Uterus (tissue), 4 donors: ENCODE data around the gene ROS1. TPM values are rescaled to one million over a fixed set of nuclear protein-coding genes. Genes with fewer than 3 reads are reported as not detected.
"Not testable (repeated sequence)": the region's sequence is repeated elsewhere in the genome, so short reads cannot be mapped to it uniquely, and the experiment has no call there.

Source experiments
- DNase-seq, 2 donors: peaks; one replicate each; pipeline ENCODE4 v3.0.0-alpha.2; 2019 to 2020
- H3K27ac ChIP-seq, 2 donors: fragments of 200-600 bp; sonication (generic); 1 replicate in 1 of 2; 2 replicates in 1 of 2; pipeline ENCODE4 v1.5.1; 2016 to 2018
- H3K27me3 ChIP-seq, 2 donors: fragments of 200-600 bp; sonication (generic); one replicate each; pipeline ENCODE4 v1.5.1; 2018 to 2019; ENCODE audit warnings: control low read depth in 1 of 2
- H3K36me3 ChIP-seq, 2 donors: fragments of 200-600 bp; sonication (generic); one replicate each; pipeline ENCODE4 v1.5.1; 2019; ENCODE audit warnings: control low read depth in 1 of 2
- H3K4me1 ChIP-seq, 2 donors: fragments of 200-600 bp; sonication (generic); one replicate each; pipeline ENCODE4 v1.5.1; 2018 to 2019; ENCODE audit warnings: control low read depth in 1 of 2
- H3K4me3 ChIP-seq, 2 donors: fragments of 200-600 bp; sonication (generic); 1 replicate in 1 of 2; 2 replicates in 1 of 2; pipeline ENCODE4 v1.5.1; 2018 to 2019; ENCODE audit warnings: mild to moderate bottlenecking in 1 of 2
- H3K9me3 ChIP-seq, 2 donors: fragments of 200-600 bp; sonication (generic); one replicate each; pipeline ENCODE4 v1.5.1; 2019; ENCODE audit warnings: control low read depth in 1 of 2
- CTCF ChIP-seq, 4 experiments: fragments of 200-600 bp in 2 of 4; fragments of 450-650 bp in 2 of 4; sonication (generic) in 2 of 4; IDR thresholded peaks; one replicate each; pipeline ENCODE4 v1.5.1; 2016 to 2019; ENCODE audit warnings: antibody characterized with exemption in 4 of 4, mild to moderate bottlenecking in 2 of 4, moderate library complexity in 1 of 4
- POLR2A ChIP-seq, 2 donors: fragments of 450-650 bp; IDR thresholded peaks; one replicate each; pipeline ENCODE4 v1.6.1; 2016; ENCODE audit warnings: antibody characterized with exemption in 2 of 2, mild to moderate bottlenecking in 1 of 2, moderate library complexity in 1 of 2
- intact Hi-C: fragments of 100-400 bp; cut with DNase I; formaldehyde crosslinking; loops from one replicate; pipeline ENCODE4 v1.15.1; 2023; ENCODE audit warnings: low total_unique reads
- total RNA-seq, 4 donors: library from RNA; depleted of rRNA in 3 of 4; stranded (reverse); fragments of >200 nt in 3 of 4; gene quantifications; one replicate each; pipeline versions ENCODE4 v1.1.0 to v1.2.4, GENCODE V29; 2014 to 2023
- donor health status: DM: yes; HTN: yes; CAD: no.

ROS1 gene
- total RNA-seq = 1 to 10 TPM in 1 of 4 donors, not detected in 3; 2.0 TPM

- Histone ChIP-seq H3K27ac (no peak within 1 kb of the TSS), H3K4me1 (no peaks in the 10 kb centered on the region), H3K27me3 (peaks cover 0 to 3% of the 10 kb centered on the region in 2 donors), H3K4me3 (no peak within 1 kb of the TSS), H3K36me3 (no peaks in the 10 kb centered on the region), H3K9me3 (no peaks in the 10 kb centered on the region)
- TF ChIP-seq CTCF (IDR thresholded peaks at IDR 0.05) (no peak), POLR2A (IDR thresholded peaks at IDR 0.05) (no peak)
- intact Hi-C loops = no loop called here
- DNase-seq = no peak
Observed at GRCh38 chr6:117425431-117426153, at the start of gene ROS1. TSS of gene ROS1 (minus strand) at chr6:117425942. CDS start at chr6:117425656, 286 bp downstream.

GRCh38 chr6:117473401-117473800, 47.7 kb upstream of the ROS1 start:
- TF ChIP-seq CTCF (IDR thresholded peaks at IDR 0.05) (no peak), POLR2A (IDR thresholded peaks at IDR 0.05) (no peak)
- Histone ChIP-seq H3K36me3 (no peaks in the 10 kb centered on the region), H3K27me3 (no peaks in the 10 kb centered on the region), H3K4me1 (no peaks in the 10 kb centered on the region), H3K27ac (no peak overlapping the region), H3K4me3 (no peak overlapping the region), H3K9me3 (no peaks in the 10 kb centered on the region)
- intact Hi-C loops = no loop called here
- no peak for DNase-seq

DNA sequence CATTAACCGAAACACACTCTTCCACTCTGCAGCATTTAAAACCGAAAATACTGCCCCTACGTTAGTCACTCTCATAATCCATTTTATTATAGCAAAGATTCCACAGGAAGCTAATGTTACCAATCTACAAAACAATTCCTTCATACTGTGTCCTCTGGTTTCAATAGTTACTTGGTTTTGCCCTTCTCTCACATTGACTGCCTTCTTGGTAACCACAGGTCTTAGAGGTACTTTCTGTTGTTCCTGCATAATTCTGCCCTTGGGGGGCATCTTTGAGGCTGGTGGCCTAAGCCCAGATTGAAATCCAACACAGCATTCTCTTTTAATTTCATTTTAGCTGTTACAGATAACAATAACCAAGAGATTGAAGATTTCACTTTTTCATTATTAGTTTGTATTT, 46.9 kb upstream of the ROS1 start:
- intact Hi-C loops = no loop called here
- no peak for TF ChIP-seq CTCF (IDR thresholded peaks at IDR 0.05)
- TF ChIP-seq POLR2A (IDR thresholded peaks at IDR 0.05) = no peak

GRCh38 chr6:117469791-117470190, 44.0 kb upstream of the ROS1 start:
- no peaks in the 10 kb centered on the region for H3K27me3 ChIP-seq
- H3K4me3 ChIP-seq = no peak overlapping the region
- no peaks in the 10 kb centered on the region for H3K36me3 ChIP-seq
- no peak for DNase-seq
- no peaks in the 10 kb centered on the region for H3K4me1 ChIP-seq
- TF ChIP-seq POLR2A (IDR thresholded peaks at IDR 0.05) (no peak), CTCF (IDR thresholded peaks at IDR 0.05) (no peak)
- intact Hi-C loops = no loop called here
- no peaks in the 10 kb centered on the region for H3K9me3 ChIP-seq
- no peak overlapping the region for H3K27ac ChIP-seq

More for the DNA sequence above, 46.9 kb upstream of the ROS1 start:
- Histone ChIP-seq H3K4me1 (no peaks in the 10 kb centered on the region), H3K9me3 (no peaks in the 10 kb centered on the region), H3K27ac (no peak overlapping the region), H3K27me3 (no peaks in the 10 kb centered on the region), H3K36me3 (no peaks in the 10 kb centered on the region), H3K4me3 (no peak overlapping the region)
- DNase-seq = no peak

- Histone ChIP-seq H3K9me3 (no peaks in the 10 kb centered on the region), H3K4me3 (no peak overlapping the region), H3K36me3 (no peaks in the 10 kb centered on the region), H3K27me3 (no peaks in the 10 kb centered on the region), H3K4me1 (no peaks in the 10 kb centered on the region), H3K27ac (no peak overlapping the region)
- intact Hi-C loops = no loop called here
- TF ChIP-seq CTCF (IDR thresholded peaks at IDR 0.05) (no peak), POLR2A (IDR thresholded peaks at IDR 0.05) (no peak)
- DNase-seq = no peak
Observed at GRCh38 chr6:117469356-117469755, 43.6 kb upstream of the ROS1 start.

DNA sequence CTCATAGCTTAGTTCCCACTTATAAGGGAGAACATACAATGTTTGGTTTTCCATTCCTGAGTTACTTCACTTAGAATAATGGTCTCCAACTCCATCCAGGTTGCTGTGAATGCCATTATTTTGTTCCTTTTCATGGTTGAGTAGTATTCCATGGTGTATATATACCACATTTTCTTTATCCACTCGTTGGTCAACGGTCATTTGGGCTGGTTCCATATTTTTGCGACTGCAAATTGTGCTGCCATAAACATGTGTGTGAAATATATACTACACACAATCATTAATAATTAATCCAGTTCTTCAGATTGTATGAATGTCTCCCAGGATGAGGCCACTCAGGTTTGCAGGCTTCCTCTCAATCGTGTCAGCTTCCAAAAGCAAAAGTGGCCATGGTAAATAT, 42.8 kb upstream of the ROS1 start:
- DNase-seq, H3K27me3 ChIP-seq, H3K36me3 ChIP-seq, intact Hi-C loops, H3K4me3 ChIP-seq, H3K27ac ChIP-seq, H3K4me1 ChIP-seq, H3K9me3 ChIP-seq: not testable (repeated sequence)
